Mammary epithelial cell (primary cell): ENCODE measurements around the gene GARRE1.

ENCODE experiments used
- CTCF ChIP-seq, 2 donors: IDR thresholded peaks in 1 of 2; conservative IDR thresholded peaks in 1 of 2; 2 replicates each; pipeline ENCODE4 v1.5.1; 2011 to 2012; ENCODE audit warnings: inconsistent platforms in 2 of 2, low read length in 2 of 2, mild to moderate bottlenecking in 2 of 2, control low read depth in 1 of 2, low read depth in 1 of 2; ENCODE audit not compliant: insufficient read depth in 1 of 2; ENCODE audit errors: extremely low read depth in 1 of 2
- EZH2 ChIP-seq: IDR thresholded peaks from 2 replicates; pipeline ENCODE4 v1.6.1; 2012; ENCODE audit warnings: low read length, inconsistent platforms, borderline replicate concordance

GRCh38 chr19:34300380-34300779 lies 46.0 kb downstream of the GARRE1 start:
- TF ChIP-seq CTCF (conservative IDR thresholded peaks at IDR 0.05 in 1 of 2, IDR thresholded peaks at IDR 0.05 in 1 of 2; ENCODE audit: extremely low read depth in 1 of 2, insufficient read depth in 1 of 2, low read depth in 1 of 2, low read length in 2 of 2) = no peak
- no peak for TF ChIP-seq EZH2
